Measurements from ENCODE around the gene RGPD8.

RGPD8 gene

DNA sequence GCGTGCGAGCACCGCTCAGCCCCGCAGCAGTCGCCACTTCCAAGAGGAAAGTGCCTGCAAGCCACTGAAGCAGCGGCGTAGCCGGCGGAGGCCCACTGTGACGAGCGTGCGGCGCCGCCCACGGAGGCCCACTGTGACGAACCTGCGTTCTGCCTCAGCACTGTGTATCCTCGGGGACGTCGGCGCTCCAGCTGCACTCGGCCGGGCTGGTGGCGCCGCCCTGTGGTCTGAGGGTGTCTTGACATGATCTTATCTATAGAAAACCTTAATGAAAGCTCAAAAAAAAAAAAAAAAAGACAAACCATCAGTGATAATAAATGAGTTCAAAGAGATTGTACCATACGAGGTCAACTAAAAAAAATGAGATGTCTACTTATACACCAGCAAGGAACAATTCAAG lies at the start of gene RGPD8:
TSS of gene RGPD8 (minus strand) at position 166 of the 400 bp plus-strand sequence. CDS start 192 bp downstream, outside the sequence.
- peak; percentile 91 for DNase-seq (ENCODE audit: low read depth)
- H3K4me3 ChIP-seq (replicated peaks; ENCODE audit: low read depth, low read length), result peak within 1 kb of the TSS; percentile 51
- TF ChIP-seq, protein P1, sequence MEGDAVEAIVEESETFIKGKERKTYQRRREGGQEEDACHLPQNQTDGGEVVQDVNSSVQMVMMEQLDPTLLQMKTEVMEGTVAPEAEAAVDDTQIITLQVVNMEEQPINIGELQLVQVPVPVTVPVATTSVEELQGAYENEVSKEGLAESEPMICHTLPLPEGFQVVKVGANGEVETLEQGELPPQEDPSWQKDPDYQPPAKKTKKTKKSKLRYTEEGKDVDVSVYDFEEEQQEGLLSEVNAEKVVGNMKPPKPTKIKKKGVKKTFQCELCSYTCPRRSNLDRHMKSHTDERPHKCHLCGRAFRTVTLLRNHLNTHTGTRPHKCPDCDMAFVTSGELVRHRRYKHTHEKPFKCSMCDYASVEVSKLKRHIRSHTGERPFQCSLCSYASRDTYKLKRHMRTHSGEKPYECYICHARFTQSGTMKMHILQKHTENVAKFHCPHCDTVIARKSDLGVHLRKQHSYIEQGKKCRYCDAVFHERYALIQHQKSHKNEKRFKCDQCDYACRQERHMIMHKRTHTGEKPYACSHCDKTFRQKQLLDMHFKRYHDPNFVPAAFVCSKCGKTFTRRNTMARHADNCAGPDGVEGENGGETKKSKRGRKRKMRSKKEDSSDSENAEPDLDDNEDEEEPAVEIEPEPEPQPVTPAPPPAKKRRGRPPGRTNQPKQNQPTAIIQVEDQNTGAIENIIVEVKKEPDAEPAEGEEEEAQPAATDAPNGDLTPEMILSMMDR (IDR thresholded peaks at IDR 0.05; ENCODE audit: low read length, missing control alignments), result peak; percentile 40

DNA sequence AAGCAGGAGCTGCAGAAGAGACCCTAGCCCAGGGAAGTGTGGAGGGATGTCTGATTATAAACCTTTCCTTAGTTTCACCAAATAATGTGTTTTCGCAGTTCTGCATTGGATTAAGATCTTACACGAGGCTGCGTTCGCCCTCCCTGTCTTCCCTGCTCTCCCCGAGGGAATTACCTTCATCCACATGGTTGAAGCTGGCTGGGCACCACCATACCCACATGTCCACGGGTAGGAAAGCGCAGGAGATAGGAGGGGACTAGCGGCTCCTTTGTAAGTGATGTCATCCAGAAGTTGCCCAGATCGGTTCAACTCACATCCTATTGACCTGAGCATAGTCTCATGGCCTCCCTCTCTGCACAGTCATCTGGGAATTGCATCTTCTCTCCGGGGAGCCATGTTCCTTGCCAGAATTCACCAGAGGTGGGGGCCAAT lies 49.6 kb upstream of the RGPD8 start:
- TF ChIP-seq, protein P1 (IDR thresholded peaks at IDR 0.05; ENCODE audit: low read length, missing control alignments), result no peak
- peak; percentile 59 for DNase-seq (ENCODE audit: low read depth)
- peak overlapping the region; percentile 83 for H3K4me3 ChIP-seq (replicated peaks; ENCODE audit: low read depth, low read length)

DNA sequence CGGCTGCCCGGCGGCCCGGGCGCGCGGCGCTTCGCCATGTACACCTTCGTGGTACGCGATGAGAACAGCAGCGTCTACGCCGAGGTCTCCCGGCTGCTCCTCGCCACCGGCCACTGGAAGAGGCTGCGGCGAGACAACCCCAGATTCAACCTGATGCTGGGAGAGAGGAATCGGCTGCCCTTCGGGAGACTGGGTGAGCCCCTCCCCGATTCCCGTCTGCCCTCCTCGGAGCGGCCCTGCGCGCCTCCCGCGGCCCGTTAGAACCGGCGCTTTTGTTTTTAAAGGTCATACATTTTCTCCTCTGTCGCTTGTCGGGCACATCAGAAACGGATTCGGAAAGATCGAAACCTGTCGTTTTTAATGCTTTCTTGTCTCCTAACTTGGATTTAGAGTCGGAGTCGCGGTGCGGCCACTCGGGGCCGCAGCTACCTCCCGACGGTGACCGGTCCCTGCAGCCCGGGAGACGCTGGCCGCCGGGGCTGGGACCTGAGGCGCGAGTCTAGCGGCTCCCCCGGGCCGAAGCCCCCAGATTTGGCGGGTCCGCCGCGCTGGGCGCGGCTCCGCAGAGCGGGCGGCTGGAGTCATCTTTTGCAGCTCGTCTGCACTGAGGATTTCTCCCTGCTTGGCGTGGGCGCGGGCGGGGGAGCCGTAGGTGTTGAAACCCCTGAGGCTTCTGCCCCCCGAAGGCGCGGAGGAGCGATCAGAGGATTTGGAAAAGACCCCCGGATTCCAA lies 49.0 kb upstream of the RGPD8 start:
- peak overlapping the region; percentile 83 for H3K4me3 ChIP-seq (replicated peaks; ENCODE audit: low read depth, low read length)
- TF ChIP-seq, protein P1 (IDR thresholded peaks at IDR 0.05; ENCODE audit: low read length, missing control alignments), result no peak
- peak; percentile 48 for DNase-seq (ENCODE audit: low read depth)

DNA sequence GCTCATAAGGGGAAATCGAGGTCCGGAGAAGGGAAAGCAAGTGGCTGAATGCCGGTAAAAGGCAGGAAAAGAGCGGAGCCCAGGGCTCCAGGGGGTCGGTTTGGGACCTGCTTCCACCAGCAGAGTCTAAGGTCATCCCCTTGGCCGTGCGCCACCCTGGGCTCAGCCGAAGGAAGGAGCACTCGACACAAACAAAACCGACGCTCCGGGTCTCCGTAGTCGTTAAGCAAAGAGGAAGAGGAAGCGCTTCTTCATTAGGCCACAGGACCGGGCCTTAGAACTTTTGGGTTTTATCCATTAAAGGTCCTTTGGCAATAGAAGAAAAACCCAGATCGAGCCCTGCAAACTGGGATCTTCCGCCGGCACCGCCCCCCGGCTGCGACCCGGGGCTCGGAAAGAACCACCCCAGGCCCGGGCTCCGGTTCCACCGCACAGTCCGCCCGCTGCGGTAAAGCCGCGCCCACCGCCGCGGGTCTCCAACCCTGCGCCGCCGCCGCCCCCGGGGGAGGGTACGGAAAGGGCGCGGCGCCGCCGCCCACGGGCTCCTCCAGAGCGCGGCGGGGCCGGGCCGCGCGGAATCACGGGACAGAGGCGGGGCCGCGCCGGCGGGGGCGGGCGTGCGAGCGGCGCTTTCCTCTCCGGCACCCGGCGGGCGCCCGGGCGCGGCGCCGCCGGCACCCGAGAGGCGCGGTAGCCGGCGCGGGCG lies 48.2 kb upstream of the RGPD8 start, which contains the start of gene TTL:
TSS of gene TTL (plus strand) at position 629 of the 706 bp plus-strand sequence. CDS start 189 bp downstream, outside the sequence.
- H3K4me3 ChIP-seq (replicated peaks; ENCODE audit: low read depth, low read length), result peak within 1 kb of the TSS; percentile 83
- TF ChIP-seq, protein P1 (IDR thresholded peaks at IDR 0.05; ENCODE audit: low read length, missing control alignments), result no peak
- DNase-seq (ENCODE audit: low read depth), result peak; percentile 58

DNA sequence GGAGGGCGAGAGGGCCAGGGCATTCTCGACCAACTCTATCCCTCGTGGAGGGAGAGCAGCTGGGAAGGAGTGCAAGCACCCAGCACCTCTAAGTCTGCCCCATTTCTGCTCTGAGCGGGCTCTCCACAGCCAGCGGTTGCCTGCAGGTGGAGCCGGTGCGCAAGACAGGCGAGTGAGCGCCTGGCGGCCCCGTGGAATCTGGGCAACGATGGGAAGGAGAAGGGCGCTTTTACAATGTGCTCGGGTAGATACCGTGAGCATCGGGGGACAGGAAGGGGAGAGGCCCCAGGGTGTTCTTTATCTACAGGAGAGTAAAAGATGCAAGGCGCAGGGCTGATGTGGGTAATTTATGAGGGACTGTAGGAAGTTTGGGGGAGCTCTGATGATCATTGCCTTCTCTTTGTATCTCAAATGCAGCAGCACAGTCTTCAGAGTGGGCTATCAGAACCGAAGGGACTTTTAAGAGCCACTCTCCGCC lies 47.6 kb upstream of the RGPD8 start:
- peak; percentile 81 for DNase-seq (ENCODE audit: low read depth)
- TF ChIP-seq, protein P1 (IDR thresholded peaks at IDR 0.05; ENCODE audit: low read length, missing control alignments), result peak; percentile 88
- H3K4me3 ChIP-seq (replicated peaks; ENCODE audit: low read depth, low read length), result peak overlapping the region; percentile 65

DNA sequence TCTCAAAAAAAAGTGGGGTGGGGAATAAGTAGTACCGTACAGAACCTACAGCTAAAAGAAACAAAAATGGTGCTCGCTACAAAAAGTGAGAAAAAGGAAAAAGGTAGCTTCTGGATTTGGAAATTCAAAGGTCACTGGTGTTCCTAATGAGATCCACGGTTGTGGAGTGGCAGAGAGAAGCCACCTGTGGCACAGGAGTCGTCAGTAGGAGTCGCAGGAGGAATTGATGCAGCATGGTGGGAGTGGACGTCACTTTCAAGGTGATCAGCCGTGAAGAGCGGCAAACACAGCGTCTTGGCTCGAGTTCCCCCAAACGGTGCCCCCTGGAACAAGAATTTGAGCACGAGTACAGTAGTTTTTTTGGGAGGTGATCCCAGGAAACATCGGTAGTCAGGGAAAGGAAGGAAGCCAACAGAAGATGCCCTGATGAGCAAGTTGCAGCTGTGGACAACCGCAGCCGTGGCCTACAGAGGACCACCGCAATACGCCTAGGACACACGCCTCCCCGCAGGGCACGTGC lies 47.1 kb upstream of the RGPD8 start:
- peak overlapping the region; percentile 65 for H3K4me3 ChIP-seq (replicated peaks; ENCODE audit: low read depth, low read length)
- no peak for DNase-seq (ENCODE audit: low read depth)
- TF ChIP-seq, protein P1 (IDR thresholded peaks at IDR 0.05; ENCODE audit: low read length, missing control alignments), result no peak
